ENCODE data around the gene ZNF264.

Gene ZNF264

DNA sequence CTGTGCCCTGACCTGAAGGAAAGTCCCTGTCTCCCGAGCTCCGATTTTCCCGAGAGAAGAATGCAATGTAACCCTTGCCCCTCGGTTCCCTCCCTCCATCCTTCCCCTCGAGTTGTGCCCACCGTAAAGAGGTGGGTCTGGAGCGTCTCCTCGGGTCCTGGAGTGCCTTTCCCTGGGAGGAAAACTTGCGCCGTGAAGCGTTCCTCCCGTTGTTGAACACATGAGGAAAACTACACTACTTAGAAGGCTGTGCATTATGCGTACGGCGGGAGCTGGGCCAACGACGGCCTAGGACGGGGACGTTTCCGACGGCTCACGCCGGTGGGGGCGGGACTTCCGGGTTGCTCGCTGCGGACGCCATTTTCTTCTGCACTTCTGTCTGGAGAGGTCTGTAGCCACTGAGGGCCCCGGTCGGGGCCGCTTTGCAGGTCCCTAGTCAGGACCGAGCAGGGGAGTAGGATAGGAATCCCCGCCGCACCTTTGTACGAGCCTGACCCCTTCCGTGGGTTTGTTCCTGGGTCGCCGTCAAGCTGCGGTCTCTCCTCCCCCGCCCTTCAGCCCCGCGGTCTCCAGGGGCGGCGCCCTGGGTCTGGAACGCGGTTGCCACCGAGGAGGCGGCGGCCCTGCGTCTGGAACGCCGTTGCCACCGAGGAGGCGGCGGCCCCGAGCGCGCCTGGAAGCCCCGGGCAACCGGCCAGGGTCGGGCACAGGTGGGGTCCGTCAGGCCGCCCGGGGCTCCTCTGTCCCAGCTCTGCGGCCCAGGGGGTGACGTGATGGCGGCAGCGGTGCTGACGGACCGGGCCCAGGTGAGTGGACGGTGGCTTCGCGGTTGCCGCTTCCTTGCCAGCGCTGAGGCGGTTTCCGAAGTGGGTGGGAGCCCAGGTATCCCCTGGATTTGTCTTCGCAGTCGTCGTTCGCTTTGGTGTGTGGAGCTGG is at the start of gene ZNF264:
Gene ZNF264, plus strand, starts transcription at position 360 of the 936 bp plus-strand sequence. Its CDS starts 414 bp downstream, at position 774.
- peak; percentile 82 for TF ChIP-seq L3MBTL2 (conservative IDR thresholded peaks at IDR 0.05)
- TF ChIP-seq ELF4 (IDR thresholded peaks at IDR 0.05): peak; percentile 68
- TF ChIP-seq, protein P1, sequence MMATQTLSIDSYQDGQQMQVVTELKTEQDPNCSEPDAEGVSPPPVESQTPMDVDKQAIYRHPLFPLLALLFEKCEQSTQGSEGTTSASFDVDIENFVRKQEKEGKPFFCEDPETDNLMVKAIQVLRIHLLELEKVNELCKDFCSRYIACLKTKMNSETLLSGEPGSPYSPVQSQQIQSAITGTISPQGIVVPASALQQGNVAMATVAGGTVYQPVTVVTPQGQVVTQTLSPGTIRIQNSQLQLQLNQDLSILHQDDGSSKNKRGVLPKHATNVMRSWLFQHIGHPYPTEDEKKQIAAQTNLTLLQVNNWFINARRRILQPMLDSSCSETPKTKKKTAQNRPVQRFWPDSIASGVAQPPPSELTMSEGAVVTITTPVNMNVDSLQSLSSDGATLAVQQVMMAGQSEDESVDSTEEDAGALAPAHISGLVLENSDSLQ (IDR thresholded peaks at IDR 0.05): 0 out of 2 replicates have a peak, but pooled peaks have one; percentile 2
- TF ChIP-seq HDGF (IDR thresholded peaks at IDR 0.05; ENCODE audit: borderline replicate concordance): no peak
- TF ChIP-seq FOXM1 (IDR thresholded peaks at IDR 0.05; ENCODE audit: borderline replicate concordance): no peak
- CTCF ChIA-PET: no interaction called here
- peak; percentile 86 for DNase-seq (ENCODE audit: extremely low spot score)
- POLR2A ChIA-PET: interaction anchor here (0.9 to 1.3 kb wide), 3 partner anchors 8 to 19 kb away, joined by 3 to 5 read pairs (median 4); no protein-coding TSS in a partner anchor

DNA sequence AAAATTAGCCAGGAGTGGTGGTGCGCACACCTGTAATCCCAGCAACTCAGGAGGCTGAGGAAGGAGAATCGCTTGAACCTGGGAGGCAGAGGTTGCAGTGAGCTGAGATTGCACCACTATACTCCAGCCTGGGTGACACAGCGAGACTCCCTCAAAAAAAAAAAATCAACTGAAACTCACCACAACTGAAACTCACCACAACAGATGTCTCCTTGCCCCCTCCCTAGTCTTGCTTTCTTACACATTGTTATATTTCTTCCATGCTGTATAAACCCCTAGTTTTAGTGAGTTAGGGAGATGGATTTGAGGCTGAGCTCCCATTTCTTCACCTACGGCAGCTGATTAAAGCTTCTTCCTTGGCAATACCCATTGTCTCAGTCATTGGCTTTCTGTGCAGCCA is 49.6 kb upstream of the ZNF264 start:
- TF ChIP-seq ZNF384 (IDR thresholded peaks at IDR 0.05): no peak
- TF ChIP-seq L3MBTL2 (conservative IDR thresholded peaks at IDR 0.05): no peak
- TF ChIP-seq TARDBP (IDR thresholded peaks at IDR 0.05): no peak
- ChIA-PET POLR2A (no interaction called here), CTCF (no interaction called here)
- DNase-seq (ENCODE audit: extremely low spot score): no peak

DNA sequence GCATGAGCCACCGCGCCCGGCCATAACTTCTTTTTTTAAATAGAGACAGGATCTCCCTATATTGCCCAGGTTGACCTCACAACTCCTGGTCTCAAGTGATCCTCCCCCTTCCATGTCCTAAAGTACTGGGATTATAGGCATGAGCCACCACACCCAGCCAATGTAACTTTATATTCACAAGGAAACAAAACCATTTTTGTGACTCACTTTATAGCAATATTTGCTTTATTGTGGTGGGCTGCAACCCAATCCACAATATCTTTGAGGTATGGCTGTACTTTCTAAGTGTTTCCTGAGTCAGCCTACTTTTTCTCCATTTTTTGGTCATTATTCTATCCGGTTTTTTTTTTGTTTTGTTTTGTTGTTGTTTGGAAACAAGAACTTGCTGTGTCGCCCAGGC is 38.4 kb upstream of the ZNF264 start:
- no peak for TF ChIP-seq SP1 (IDR thresholded peaks at IDR 0.05)
- CTCF ChIA-PET: no interaction called here
- POLR2A ChIA-PET: no interaction called here
- no peak for DNase-seq (ENCODE audit: extremely low spot score)

DNA sequence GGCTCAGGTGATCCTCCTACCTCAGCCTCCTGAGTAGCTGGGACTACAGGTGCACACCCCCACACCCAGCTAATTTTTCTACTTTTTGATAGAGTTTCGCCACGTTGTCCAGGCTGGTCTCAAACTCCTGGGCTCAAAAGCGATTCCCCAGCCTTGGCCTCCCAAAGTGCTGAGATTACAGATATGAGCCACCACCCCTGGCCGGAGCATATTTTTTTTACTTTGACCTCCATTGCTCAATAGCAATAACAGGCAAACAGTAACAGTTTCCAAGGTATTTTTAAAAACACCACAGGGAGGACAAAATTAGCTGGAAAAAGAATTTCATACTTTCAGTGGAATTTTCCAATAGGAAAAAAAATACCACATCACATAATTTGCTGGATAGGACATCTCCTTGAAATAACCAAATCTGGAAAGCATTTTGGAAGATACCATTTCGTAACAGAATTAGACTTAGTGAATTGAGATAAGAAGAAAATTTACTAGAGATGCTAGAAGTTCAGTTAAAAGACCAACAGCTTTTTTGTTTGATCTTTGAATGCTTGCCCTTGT is 29.2 kb upstream of the ZNF264 start:
- TF ChIP-seq FOXA1 (IDR thresholded peaks at IDR 0.05) (no peak), LEF1 (IDR thresholded peaks at IDR 0.05; ENCODE audit: borderline replicate concordance) (no peak), L3MBTL2 (conservative IDR thresholded peaks at IDR 0.05) (no peak), SP1 (IDR thresholded peaks at IDR 0.05) (no peak), CTBP1 (IDR thresholded peaks at IDR 0.05; ENCODE audit: borderline replicate concordance) (no peak), FOXK2 (IDR thresholded peaks at IDR 0.05) (no peak), NFRKB (IDR thresholded peaks at IDR 0.05) (no peak), FOXM1 (IDR thresholded peaks at IDR 0.05; ENCODE audit: borderline replicate concordance) (no peak), ARNT (IDR thresholded peaks at IDR 0.05) (no peak), BHLHE40 (IDR thresholded peaks at IDR 0.05; ENCODE audit: borderline replicate concordance) (no peak), ELF4 (IDR thresholded peaks at IDR 0.05) (no peak), SUZ12 (IDR thresholded peaks at IDR 0.05) (no peak), ZNF384 (IDR thresholded peaks at IDR 0.05) (no peak), TARDBP (IDR thresholded peaks at IDR 0.05) (no peak)
- TF ChIP-seq, protein P1 (IDR thresholded peaks at IDR 0.05): no peak
- no peak for DNase-seq (ENCODE audit: extremely low spot score)
- POLR2A ChIA-PET: no interaction called here
- CTCF ChIA-PET: no interaction called here

DNA sequence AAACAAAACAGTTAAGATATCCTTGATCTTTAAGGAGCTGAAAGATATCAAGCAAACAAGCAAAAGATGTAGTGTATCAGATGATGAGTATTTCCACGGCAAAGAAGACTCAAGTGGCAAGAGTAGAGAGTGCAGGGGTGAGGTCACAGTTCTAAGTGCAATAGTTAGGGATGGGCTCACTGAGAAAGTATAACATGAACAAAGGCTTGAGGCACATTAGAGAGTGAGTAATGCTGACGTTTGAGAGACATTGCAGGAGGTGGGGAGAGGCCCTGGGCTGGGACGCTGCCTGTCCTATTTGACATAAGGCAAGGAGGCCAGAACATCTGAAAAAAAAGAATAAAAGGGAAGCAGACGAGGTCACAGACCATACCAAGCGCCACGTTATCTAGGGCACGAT is 25.5 kb upstream of the ZNF264 start:
- DNase-seq (ENCODE audit: extremely low spot score): no peak
- POLR2A ChIA-PET: no interaction called here
- no peak for TF ChIP-seq ARNT (IDR thresholded peaks at IDR 0.05)
- TF ChIP-seq, protein P1 (IDR thresholded peaks at IDR 0.05): no peak
- no peak for TF ChIP-seq LEF1 (IDR thresholded peaks at IDR 0.05; ENCODE audit: borderline replicate concordance)
- no peak for TF ChIP-seq ZNF384 (IDR thresholded peaks at IDR 0.05)
- TF ChIP-seq SP1 (IDR thresholded peaks at IDR 0.05): no peak
- no peak for TF ChIP-seq FOXM1 (IDR thresholded peaks at IDR 0.05; ENCODE audit: borderline replicate concordance)
- no peak for TF ChIP-seq L3MBTL2 (conservative IDR thresholded peaks at IDR 0.05)
- no peak for TF ChIP-seq CTBP1 (IDR thresholded peaks at IDR 0.05; ENCODE audit: borderline replicate concordance)
- no peak for TF ChIP-seq SUZ12 (IDR thresholded peaks at IDR 0.05)
- TF ChIP-seq BHLHE40 (IDR thresholded peaks at IDR 0.05; ENCODE audit: borderline replicate concordance): no peak
- TF ChIP-seq HDGF (IDR thresholded peaks at IDR 0.05; ENCODE audit: borderline replicate concordance): no peak
- no peak for TF ChIP-seq ELF4 (IDR thresholded peaks at IDR 0.05)
- no peak for TF ChIP-seq FOXA1 (IDR thresholded peaks at IDR 0.05)
- no peak for TF ChIP-seq FOXK2 (IDR thresholded peaks at IDR 0.05)
- no peak for TF ChIP-seq NFRKB (IDR thresholded peaks at IDR 0.05)
- TF ChIP-seq TARDBP (IDR thresholded peaks at IDR 0.05): no peak
- CTCF ChIA-PET: no interaction called here

DNA sequence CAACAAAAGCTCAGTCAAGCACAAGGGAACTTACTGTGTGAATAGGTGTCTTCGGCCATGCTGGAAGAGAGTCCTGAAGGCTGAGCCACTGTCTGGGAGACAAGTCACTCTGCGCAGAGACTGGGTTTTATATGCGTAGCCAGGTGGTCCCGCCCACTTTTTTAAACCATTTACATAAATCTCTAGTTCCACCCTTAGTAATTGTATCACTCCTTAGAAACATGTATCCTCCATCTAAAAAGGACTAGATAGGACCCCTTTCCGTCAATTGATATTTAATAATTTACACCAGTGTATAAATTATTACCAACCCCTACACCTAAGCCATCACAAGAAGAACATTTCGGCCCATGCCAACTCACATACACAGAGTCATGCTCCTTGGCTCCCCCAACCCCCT is 23.9 kb upstream of the ZNF264 start, which contains the start of gene DUXA:
Gene DUXA, minus strand, starts transcription at position 101 of the 400 bp plus-strand sequence. Its CDS starts 42 bp downstream, at position 59.
- POLR2A ChIA-PET: no interaction called here
- DNase-seq (ENCODE audit: extremely low spot score): no peak
- CTCF ChIA-PET: no interaction called here

More for the DNA sequence above, 23.9 kb upstream of the ZNF264 start, which contains the start of gene DUXA:
- TF ChIP-seq FOXM1 (IDR thresholded peaks at IDR 0.05; ENCODE audit: borderline replicate concordance) (no peak), ZNF384 (IDR thresholded peaks at IDR 0.05) (no peak), ELF4 (IDR thresholded peaks at IDR 0.05) (no peak), SUZ12 (IDR thresholded peaks at IDR 0.05) (no peak), LEF1 (IDR thresholded peaks at IDR 0.05; ENCODE audit: borderline replicate concordance) (no peak), BHLHE40 (IDR thresholded peaks at IDR 0.05; ENCODE audit: borderline replicate concordance) (no peak), CTBP1 (IDR thresholded peaks at IDR 0.05; ENCODE audit: borderline replicate concordance) (no peak)
